A673 (cell line): Measurements from ENCODE around the gene PILRA. TPM values are rescaled to one million over a fixed set of nuclear protein-coding genes. Genes with fewer than 3 reads are reported as not detected.
A peak's percentile ranks its signal among the peaks of the same experiment; 100 is the strongest.

Experiments used
- BruUV-seq: library from RNA; stranded (reverse); fragments of 400-500 nt; replicated peaks from 2 replicates; lab custom pipeline; 2021; lab: Mats Ljungman, UMichigan
- CTCF ChIA-PET: fragments of 300-600 bp; sonication (Branson Sonifier 250); formaldehyde crosslinking; loops from one replicate; lab custom pipeline; 2022; ENCODE audit warnings: antibody characterized with exemption; lab: Charles Lee
- POLR2A ChIA-PET: fragments of 300-600 bp; sonication (Branson Sonifier 250); formaldehyde crosslinking; loops from one replicate; lab custom pipeline; 2022; ENCODE audit warnings: antibody characterized with exemption; ENCODE audit not compliant: low non-redundant PET; lab: Charles Lee
- DNase-seq: peaks from one replicate; pipeline ENCODE4 v3.0.0-alpha.2; 2015; ENCODE audit warnings: low spot score
- H3K27ac ChIP-seq: fragments of 200-600 bp; sonication (generic); 2 replicates; pipeline ENCODE4 v1.5.1; 2016; ENCODE audit warnings: mixed run types, low read depth, mild to moderate bottlenecking, mixed read lengths, antibody characterized with exemption, low read length; ENCODE audit not compliant: poor library complexity, severe bottlenecking
- H3K27me3 ChIP-seq: fragments of 200-600 bp; sonication (generic); replicated peaks from 2 replicates; pipeline ENCODE4 v1.6.1; 2017; ENCODE audit warnings: mixed run types, low read depth, mild to moderate bottlenecking, mixed read lengths, antibody characterized with exemption, low read length; ENCODE audit not compliant: insufficient read depth, poor library complexity
- H3K36me3 ChIP-seq: fragments of 200-600 bp; sonication (generic); 2 replicates; pipeline ENCODE4 v1.6.1; 2016; ENCODE audit warnings: mixed run types, mild to moderate bottlenecking, mixed read lengths, antibody characterized with exemption, low read length; ENCODE audit not compliant: insufficient read depth, poor library complexity, severe bottlenecking
- H3K4me1 ChIP-seq: fragments of 200-600 bp; sonication (generic); 2 replicates; pipeline ENCODE4 v1.6.1; 2017; ENCODE audit warnings: mixed run types, mild to moderate bottlenecking, mixed read lengths, antibody characterized with exemption, low read length; ENCODE audit not compliant: insufficient read depth, poor library complexity, severe bottlenecking
- H3K4me3 ChIP-seq: fragments of 200-600 bp; sonication (generic); 2 replicates; pipeline ENCODE4 v1.5.1; 2016; ENCODE audit warnings: low read depth, mixed run types, mild to moderate bottlenecking, mixed read lengths, low read length; ENCODE audit not compliant: poor library complexity, severe bottlenecking
- H3K9me3 ChIP-seq: fragments of 200-600 bp; sonication (generic); 2 replicates; pipeline ENCODE4 v1.6.1; 2016; ENCODE audit warnings: mixed run types, low read depth, mild to moderate bottlenecking, mixed read lengths, antibody characterized with exemption, low read length; ENCODE audit not compliant: poor library complexity, severe bottlenecking
- EZH2 ChIP-seq: fragments of 200-600 bp; sonication (generic); IDR thresholded peaks from 2 replicates; pipeline ENCODE4 v1.6.1; 2017; ENCODE audit warnings: borderline replicate concordance, low read depth, mild to moderate bottlenecking, mixed read lengths, antibody characterized with exemption, low read length; ENCODE audit not compliant: poor library complexity, severe bottlenecking
- intact Hi-C: fragments of 100-400 bp; cut with micrococcal nuclease; formaldehyde crosslinking; loops from one replicate; pipeline ENCODE4 v1.10.0; 2022; ENCODE audit not compliant: unreplicated experiment
- total RNA-seq: library from RNA; stranded (reverse); gene quantifications from 2 replicates; pipeline ENCODE4 v1.2.3, GENCODE V29; 2021
- TF ChIP-seq, protein P1 (sequence below): fragments of 300-800, 200-600 bp; sonication (generic); conservative IDR thresholded peaks from 2 replicates; pipeline ENCODE4 v1.5.1; 2017; ENCODE audit warnings: low read depth, mild to moderate bottlenecking, antibody characterized with exemption, low read length, moderate library complexity, mixed read lengths

The PILRA gene
- total RNA-seq, 1 experiment from 2014 or later = 1.5 TPM

DNA sequence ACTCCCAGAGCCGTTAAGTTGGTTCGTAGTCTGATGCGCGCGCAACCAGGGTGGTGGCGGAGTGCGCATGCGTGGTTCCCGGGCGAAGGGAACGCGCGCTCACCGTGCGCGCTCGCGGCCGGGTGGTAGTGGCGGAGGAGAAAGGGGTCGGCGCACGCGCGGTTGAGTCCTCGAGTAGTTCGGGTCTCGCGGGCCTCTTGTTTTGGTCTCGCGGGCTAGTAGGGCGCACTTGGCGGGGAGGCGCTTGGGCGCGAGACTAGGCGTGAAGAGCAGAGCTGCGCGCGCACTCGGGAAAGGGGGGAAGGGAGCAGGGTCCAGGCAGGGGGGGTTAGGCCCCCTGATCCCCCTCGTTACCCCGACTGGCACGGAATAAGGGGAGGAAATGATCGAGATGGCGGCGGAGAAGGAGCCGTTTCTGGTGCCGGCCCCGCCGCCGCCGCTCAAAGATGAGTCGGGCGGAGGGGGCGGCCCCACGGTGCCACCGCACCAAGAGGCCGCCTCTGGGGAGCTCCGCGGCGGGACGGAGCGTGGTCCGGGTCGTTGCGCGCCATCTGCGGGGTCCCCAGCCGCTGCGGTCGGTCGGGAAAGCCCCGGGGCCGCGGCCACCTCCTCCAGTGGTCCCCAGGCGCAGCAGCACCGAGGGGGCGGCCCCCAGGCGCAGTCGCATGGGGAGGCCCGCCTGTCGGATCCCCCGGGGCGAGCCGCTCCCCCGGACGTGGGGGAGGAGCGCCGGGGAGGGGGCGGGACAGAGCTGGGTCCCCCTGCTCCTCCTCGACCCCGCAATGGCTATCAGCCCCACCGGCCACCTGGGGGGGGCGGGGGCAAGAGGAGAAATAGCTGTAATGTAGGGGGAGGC lies 56.6 kb downstream of the PILRA start, which contains the start of gene MEPCE:
TSS of gene MEPCE (plus strand) at position 195 of the 856 bp plus-strand sequence. CDS start at position 383, 188 bp downstream.
- POLR2A ChIA-PET = interaction anchor here (0.6 to 0.7 kb wide), 2 partner anchors 33 to 281 kb away, joined by 3 to 4 read pairs; partner anchors contain the start of gene LAMTOR4
- H3K36me3 ChIP-seq = peaks cover 40% of the 10 kb centered on the region
- TF ChIP-seq EZH2 = no peak
- TF ChIP-seq, protein P1, sequence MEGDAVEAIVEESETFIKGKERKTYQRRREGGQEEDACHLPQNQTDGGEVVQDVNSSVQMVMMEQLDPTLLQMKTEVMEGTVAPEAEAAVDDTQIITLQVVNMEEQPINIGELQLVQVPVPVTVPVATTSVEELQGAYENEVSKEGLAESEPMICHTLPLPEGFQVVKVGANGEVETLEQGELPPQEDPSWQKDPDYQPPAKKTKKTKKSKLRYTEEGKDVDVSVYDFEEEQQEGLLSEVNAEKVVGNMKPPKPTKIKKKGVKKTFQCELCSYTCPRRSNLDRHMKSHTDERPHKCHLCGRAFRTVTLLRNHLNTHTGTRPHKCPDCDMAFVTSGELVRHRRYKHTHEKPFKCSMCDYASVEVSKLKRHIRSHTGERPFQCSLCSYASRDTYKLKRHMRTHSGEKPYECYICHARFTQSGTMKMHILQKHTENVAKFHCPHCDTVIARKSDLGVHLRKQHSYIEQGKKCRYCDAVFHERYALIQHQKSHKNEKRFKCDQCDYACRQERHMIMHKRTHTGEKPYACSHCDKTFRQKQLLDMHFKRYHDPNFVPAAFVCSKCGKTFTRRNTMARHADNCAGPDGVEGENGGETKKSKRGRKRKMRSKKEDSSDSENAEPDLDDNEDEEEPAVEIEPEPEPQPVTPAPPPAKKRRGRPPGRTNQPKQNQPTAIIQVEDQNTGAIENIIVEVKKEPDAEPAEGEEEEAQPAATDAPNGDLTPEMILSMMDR = no peak
- peak within 1 kb of the TSS; percentile 99 for H3K27ac ChIP-seq
- peaks cover 23% of the 10 kb centered on the region for H3K4me1 ChIP-seq
- H3K27me3 ChIP-seq = no peaks in the 10 kb centered on the region
- H3K4me3 ChIP-seq = peak within 1 kb of the TSS; percentile 93
- DNase-seq = peak; percentile 98
- BruUV-seq = TSS peak; percentile 55
- CTCF ChIA-PET = interaction anchor here (0.6 to 1.3 kb wide), 2 partner anchors 313 to 436 kb away, joined by 3 to 4 read pairs; no protein-coding TSS in a partner anchor
- intact Hi-C loops = no loop called here
- H3K9me3 ChIP-seq = peaks cover 4% of the 10 kb centered on the region

DNA sequence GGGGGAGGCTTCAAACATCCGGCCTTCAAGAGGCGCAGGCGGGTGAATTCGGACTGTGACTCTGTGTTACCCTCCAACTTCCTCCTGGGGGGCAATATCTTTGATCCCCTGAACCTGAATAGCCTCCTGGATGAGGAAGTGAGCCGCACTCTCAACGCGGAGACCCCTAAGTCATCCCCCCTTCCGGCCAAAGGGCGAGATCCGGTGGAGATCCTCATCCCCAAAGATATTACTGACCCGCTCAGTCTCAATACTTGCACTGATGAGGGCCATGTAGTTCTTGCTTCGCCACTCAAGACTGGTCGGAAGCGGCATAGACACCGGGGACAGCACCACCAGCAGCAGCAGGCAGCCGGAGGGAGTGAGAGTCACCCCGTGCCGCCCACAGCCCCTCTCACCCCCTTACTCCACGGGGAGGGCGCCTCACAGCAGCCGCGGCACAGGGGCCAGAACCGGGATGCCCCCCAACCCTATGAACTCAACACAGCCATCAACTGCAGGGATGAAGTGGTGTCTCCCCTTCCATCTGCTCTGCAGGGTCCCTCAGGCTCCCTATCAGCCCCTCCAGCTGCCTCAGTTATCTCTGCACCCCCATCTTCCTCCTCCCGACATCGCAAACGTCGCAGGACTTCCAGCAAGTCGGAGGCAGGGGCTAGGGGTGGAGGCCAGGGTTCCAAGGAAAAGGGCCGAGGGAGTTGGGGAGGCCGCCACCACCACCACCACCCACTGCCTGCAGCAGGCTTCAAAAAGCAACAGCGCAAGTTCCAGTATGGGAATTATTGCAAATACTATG lies 57.4 kb downstream of the PILRA start:
- Histone ChIP-seq H3K27ac (peak overlapping the region; percentile 99), H3K9me3 (peaks cover 4% of the 10 kb centered on the region), H3K4me1 (peaks cover 23% of the 10 kb centered on the region), H3K36me3 (peaks cover 41% of the 10 kb centered on the region), H3K27me3 (no peaks in the 10 kb centered on the region), H3K4me3 (peak overlapping the region; percentile 93)
- no peak for DNase-seq
- intact Hi-C loops = no loop called here
- ChIA-PET CTCF (no interaction called here), POLR2A (interaction anchor here (0.6 to 0.7 kb wide), 2 partner anchors 33 to 282 kb away, joined by 3 to 4 read pairs; partner anchors contain the start of gene LAMTOR4)
- TF ChIP-seq, protein P1 = no peak
- no peak for TF ChIP-seq EZH2
- BruUV-seq = no TSS peak

DNA sequence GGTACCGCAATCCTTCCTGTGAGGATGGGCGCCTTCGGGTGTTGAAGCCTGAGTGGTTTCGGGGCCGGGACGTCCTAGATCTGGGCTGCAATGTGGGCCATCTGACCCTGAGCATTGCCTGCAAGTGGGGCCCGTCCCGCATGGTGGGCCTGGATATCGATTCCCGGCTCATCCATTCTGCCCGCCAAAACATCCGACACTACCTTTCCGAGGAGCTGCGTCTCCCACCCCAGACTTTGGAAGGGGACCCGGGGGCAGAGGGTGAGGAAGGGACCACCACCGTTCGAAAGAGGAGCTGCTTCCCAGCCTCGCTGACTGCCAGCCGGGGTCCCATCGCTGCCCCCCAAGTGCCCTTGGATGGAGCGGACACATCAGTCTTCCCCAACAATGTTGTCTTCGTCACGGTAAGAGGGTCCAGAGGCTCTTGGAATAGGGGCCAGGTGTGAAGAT lies 58.0 kb downstream of the PILRA start:
- BruUV-seq = no TSS peak

More for the DNA sequence above, 58.0 kb downstream of the PILRA start:
- Histone ChIP-seq H3K4me3 (peak overlapping the region; percentile 93), H3K9me3 (peaks cover 4% of the 10 kb centered on the region), H3K27ac (peak overlapping the region; percentile 99), H3K4me1 (peaks cover 23% of the 10 kb centered on the region), H3K27me3 (no peaks in the 10 kb centered on the region), H3K36me3 (peaks cover 41% of the 10 kb centered on the region)
- ChIA-PET POLR2A (no interaction called here), CTCF (no interaction called here)
- TF ChIP-seq EZH2 = no peak
- TF ChIP-seq, protein P1 = no peak
- no peak for DNase-seq
- intact Hi-C loops = no loop called here
